Calu3 (cell line): ENCODE measurements around the gene KCNIP4. TPM values are rescaled to one million over a fixed set of nuclear protein-coding genes. Genes with fewer than 3 reads are reported as not detected.

Source experiments
- BruUV-seq: library from RNA; stranded (reverse); fragments of 400-500 nt; replicated peaks from 2 replicates; lab custom pipeline; 2021; lab: Mats Ljungman, UMichigan
- CTCF ChIA-PET: fragments of 300-600 bp; sonication (Branson Sonifier 250); formaldehyde crosslinking; loops from one replicate; lab custom pipeline; 2022; ENCODE audit warnings: antibody characterized with exemption; lab: Charles Lee
- DNase-seq: peaks from one replicate; pipeline ENCODE4 v3.0.0; 2022
- H3K27ac Mint-ChIP-seq: one replicate; pipeline ENCODE4 v1.8.0; 2022; ENCODE audit warnings: mixed read lengths; ENCODE audit not compliant: unreplicated experiment
- H3K27me3 Mint-ChIP-seq: one replicate; pipeline ENCODE4 v1.8.0; 2022; ENCODE audit warnings: mixed read lengths; ENCODE audit not compliant: unreplicated experiment
- H3K36me3 Mint-ChIP-seq: one replicate; pipeline ENCODE4 v1.8.0; 2022; ENCODE audit warnings: mild to moderate bottlenecking, moderate library complexity, mixed read lengths; ENCODE audit not compliant: insufficient read depth, unreplicated experiment
- H3K4me1 Mint-ChIP-seq: one replicate; pipeline ENCODE4 v1.8.0; 2022; ENCODE audit warnings: mild to moderate bottlenecking, low read depth, mixed read lengths; ENCODE audit not compliant: unreplicated experiment
- H3K4me3 Mint-ChIP-seq: one replicate; pipeline ENCODE4 v1.8.0; 2022; ENCODE audit warnings: mild to moderate bottlenecking, low read depth, moderate library complexity, mixed read lengths; ENCODE audit not compliant: unreplicated experiment
- H3K9me3 Mint-ChIP-seq: one replicate; pipeline ENCODE4 v1.8.0; 2022; ENCODE audit warnings: low read depth, mixed read lengths; ENCODE audit not compliant: unreplicated experiment
- CTCF ChIP-seq: fragments of 200-600 bp; IDR thresholded peaks from one replicate; pipeline ENCODE4 v1.8.0; 2022; ENCODE audit warnings: antibody characterized with exemption; ENCODE audit not compliant: unreplicated experiment
- intact Hi-C: fragments of 100-400 bp; cut with micrococcal nuclease; formaldehyde crosslinking; loops from one replicate; pipeline ENCODE4 v1.10.0; 2022; ENCODE audit not compliant: unreplicated experiment
- total RNA-seq: library from RNA; stranded (reverse); gene quantifications from 2 replicates; pipeline ENCODE4 v1.2.3, GENCODE V29; 2022

The KCNIP4 gene
- total RNA-seq, 1 experiment from 2014 or later: not detected

GRCh38 chr4:20987191-20987590 lies 961.4 kb downstream of the KCNIP4 start:
- H3K9me3 Mint-ChIP-seq: peaks cover 4% of the 10 kb centered on the region
- H3K4me1 Mint-ChIP-seq: peaks cover 15% of the 10 kb centered on the region
- H3K27me3 Mint-ChIP-seq: no peaks in the 10 kb centered on the region
- no peak overlapping the region for H3K27ac Mint-ChIP-seq
- TF ChIP-seq CTCF: no peak
- intact Hi-C loops: no loop called here
- H3K36me3 Mint-ChIP-seq: peaks cover 5% of the 10 kb centered on the region
- CTCF ChIA-PET: no interaction called here
- no peak overlapping the region for H3K4me3 Mint-ChIP-seq
- no TSS peak for BruUV-seq
- DNase-seq: no peak

- no TSS peak for BruUV-seq
- H3K27me3 Mint-ChIP-seq: no peaks in the 10 kb centered on the region
- no peaks in the 10 kb centered on the region for H3K9me3 Mint-ChIP-seq
- no peak overlapping the region for H3K4me3 Mint-ChIP-seq
- CTCF ChIA-PET: no interaction called here
- no peak overlapping the region for H3K27ac Mint-ChIP-seq
- H3K4me1 Mint-ChIP-seq: no peaks in the 10 kb centered on the region
- DNase-seq: no peak
- H3K36me3 Mint-ChIP-seq: no peaks in the 10 kb centered on the region
- TF ChIP-seq CTCF: no peak
- intact Hi-C loops: no loop called here
Measured at GRCh38 chr4:20984576-20984836, 964.1 kb downstream of the KCNIP4 start.

GRCh38 chr4:20983763-20984575 lies 964.6 kb downstream of the KCNIP4 start:
- Mint-ChIP-seq H3K9me3 (no peaks in the 10 kb centered on the region), H3K27me3 (no peaks in the 10 kb centered on the region), H3K4me3 (no peak overlapping the region), H3K4me1 (no peaks in the 10 kb centered on the region), H3K36me3 (no peaks in the 10 kb centered on the region), H3K27ac (no peak overlapping the region)
- no peak for DNase-seq
- CTCF ChIA-PET: no interaction called here
- intact Hi-C loops: no loop called here
- BruUV-seq: no TSS peak
- TF ChIP-seq CTCF: no peak

- CTCF ChIA-PET: no interaction called here
- TF ChIP-seq CTCF: no peak
- no peaks in the 10 kb centered on the region for H3K36me3 Mint-ChIP-seq
- H3K9me3 Mint-ChIP-seq: no peaks in the 10 kb centered on the region
- intact Hi-C loops: no loop called here
- no peaks in the 10 kb centered on the region for H3K27me3 Mint-ChIP-seq
- H3K4me3 Mint-ChIP-seq: no peak overlapping the region
- no peak for DNase-seq
- no peak overlapping the region for H3K27ac Mint-ChIP-seq
- H3K4me1 Mint-ChIP-seq: no peaks in the 10 kb centered on the region
- no TSS peak for BruUV-seq
Measured at GRCh38 chr4:20982544-20982943, 966.0 kb downstream of the KCNIP4 start.
